Left lung (tissue), 14 donors: ENCODE results near the gene GLRX2. TPM values are rescaled to one million over a fixed set of nuclear protein-coding genes. Genes with fewer than 3 reads are reported as not detected.
A peak's percentile ranks its signal among the peaks of the same experiment; 100 is the strongest.

Experiments used
- ATAC-seq: fragments of 200-7000 bp; cut with Tn5 transposase; one replicate; pipeline ENCODE4 v1.9.1; 2020; ENCODE audit warnings: moderate library complexity
- DNase-seq, 4 donors: peaks; one replicate each; pipeline ENCODE4 v3.0.0-alpha.2; 2013 to 2020
- H3K27ac ChIP-seq, 2 donors: fragments of 200-600 bp; sonication (generic) in 1 of 2; one replicate each; pipeline versions ENCODE4 v1.5.0 to v1.8.0; 2020 to 2021
- H3K27me3 ChIP-seq, 2 donors: fragments of 200-600 bp; sonication (generic) in 1 of 2; one replicate each; pipeline versions ENCODE4 v1.5.0 to v1.8.0; 2020 to 2021
- H3K36me3 ChIP-seq, 2 donors: fragments of 200-600 bp; sonication (generic) in 1 of 2; one replicate each; pipeline versions ENCODE4 v1.5.0 to v1.8.0; 2020 to 2021
- H3K4me1 ChIP-seq, 2 donors: fragments of 200-600 bp; one replicate each; pipeline ENCODE4 v1.8.0; 2021
- H3K4me3 ChIP-seq, 2 donors: fragments of 200-600 bp; sonication (generic) in 1 of 2; one replicate each; pipeline versions ENCODE4 v1.5.0 to v1.8.0; 2020 to 2021; ENCODE audit warnings: mild to moderate bottlenecking in 1 of 2
- H3K9me3 ChIP-seq, 2 donors: fragments of 200-600 bp; sonication (generic) in 1 of 2; one replicate each; pipeline versions ENCODE4 v1.5.0 to v1.8.0; 2020 to 2021
- CTCF ChIP-seq, 2 donors: fragments of 200-600 bp; sonication (generic) in 1 of 2; IDR thresholded peaks; one replicate each; pipeline versions ENCODE4 v1.5.0 to v1.8.0; 2021; ENCODE audit warnings: antibody characterized with exemption in 2 of 2
- intact Hi-C, 2 donors: fragments of 100-400 bp; cut with DNase I; formaldehyde crosslinking; loops; one replicate each; pipeline versions ENCODE4 v1.11.2 to v1.14.2; 2022
- long read RNA-seq, 12 donors: library from polyadenylated mRNA in 2 of 12; unstranded in 2 of 12; transcript quantifications; one replicate each; pipeline ENCODE4 v2.0.0 and lab custom pipeline, GENCODE V29; 2019 to 2026
- polyA plus RNA-seq, 6 donors: library from polyadenylated mRNA; unstranded; fragments of 120-200 nt; gene quantifications; one replicate each; pipeline ENCODE4 v1.2.1, GENCODE V29; 2013; ENCODE audit not compliant: insufficient read length in 6 of 6
- total RNA-seq, 2 donors: library from RNA; stranded (reverse); fragmentation: NEBNext Ultra II Directional; extraction: Animal tissue kit (Norgen Biotek cat#: 25700); gene quantifications; one replicate each; pipeline ENCODE4 v1.2.1, GENCODE V29; 2021
- donor health status: DM: no; HTN: yes; CAD: no.
- donor health status: DM: no; HTN: no; CAD: no.

The GLRX2 gene
- total RNA-seq (10 to 100 TPM; 19.4 to 24.7 TPM), polyA plus RNA-seq (10 to 100 TPM; 11.0 to 14.3 (median 13.0) TPM)
- long read RNA-seq, donor 1, transcript GLRX2-201 (4 exons, 701 nt): major isoform, 12 of 12 reads
- long read RNA-seq, donor 1, partial matches to known transcripts: 0 of 12 reads
- long read RNA-seq, donor 1, other reads (novel, unspliced or antisense): 0 of 12 reads
- long read RNA-seq, donor 2, transcript GLRX2-201 (4 exons, 701 nt): major isoform, 10 of 10 reads
- long read RNA-seq, donor 2, partial matches to known transcripts: 0 of 10 reads
- long read RNA-seq, donor 2, other reads (novel, unspliced or antisense): 0 of 10 reads
- long read RNA-seq, donor 3, partial matches to known transcripts: 0 of 4 reads
- long read RNA-seq, donor 3, other reads (novel, unspliced or antisense): 0 of 4 reads
- long read RNA-seq, donor 4, transcript GLRX2-201 (4 exons, 701 nt): major isoform, 9 of 10 reads
- long read RNA-seq, donor 4, partial matches to known transcripts: 0 of 10 reads
- long read RNA-seq, donor 4, other reads (novel, unspliced or antisense): 1 of 10 reads
- long read RNA-seq, donor 5, transcript GLRX2-201 (4 exons, 701 nt): major isoform, 8 of 8 reads
- long read RNA-seq, donor 5, partial matches to known transcripts: 0 of 8 reads
- long read RNA-seq, donor 5, other reads (novel, unspliced or antisense): 0 of 8 reads
- long read RNA-seq, donor 6, transcript GLRX2-201 (4 exons, 701 nt): major isoform, 10 of 10 reads
- long read RNA-seq, donor 6, partial matches to known transcripts: 0 of 10 reads
- long read RNA-seq, donor 6, other reads (novel, unspliced or antisense): 0 of 10 reads
- long read RNA-seq, donor 7, partial matches to known transcripts: 0 of 4 reads
- long read RNA-seq, donor 7, other reads (novel, unspliced or antisense): 0 of 4 reads
- long read RNA-seq, donor 8, partial matches to known transcripts: 0 of 4 reads
- long read RNA-seq, donor 8, other reads (novel, unspliced or antisense): 0 of 4 reads
- long read RNA-seq, donor 9: 0 reads
- long read RNA-seq, donor 10, transcript GLRX2-201 (4 exons, 701 nt): major isoform, 18 of 22 reads
- long read RNA-seq, donor 10, partial matches to known transcripts: 0 of 22 reads
- long read RNA-seq, donor 10, other reads (novel, unspliced or antisense): 4 of 22 reads
- long read RNA-seq, donor 11, transcript GLRX2-201 (4 exons, 701 nt): major isoform, 18 of 18 reads
- long read RNA-seq, donor 11, partial matches to known transcripts: 0 of 18 reads
- long read RNA-seq, donor 11, other reads (novel, unspliced or antisense): 0 of 18 reads
- long read RNA-seq, donor 12, transcript GLRX2-201 (4 exons, 701 nt): major isoform, 8 of 8 reads
- long read RNA-seq, donor 12, partial matches to known transcripts: 0 of 8 reads
- long read RNA-seq, donor 12, other reads (novel, unspliced or antisense): 0 of 8 reads

GRCh38 chr1:193104907-193105820 lies at the start of gene GLRX2:
Gene GLRX2, minus strand, starts transcription at chr1:193105414. Its CDS starts 32 bp downstream, at chr1:193105382.
- Histone ChIP-seq H3K27ac (peak within 1 kb of the TSS; percentile 92 to 96), H3K36me3 (peaks cover 0 to 8% of the 10 kb centered on the region in 2 donors), H3K9me3 (no peaks in the 10 kb centered on the region), H3K4me1 (peaks cover 5 to 21% of the 10 kb centered on the region in 2 donors), H3K4me3 (peak within 1 kb of the TSS; percentile 91 to 97), H3K27me3 (no peaks in the 10 kb centered on the region)
- intact Hi-C loops: no loop called here
- ATAC-seq (peak; percentile 98), DNase-seq (peak; percentile 79 to 98 (median 90))
- peak in 1 of 2 donors; percentile 22 for TF ChIP-seq CTCF (IDR thresholded peaks at IDR 0.05)

GRCh38 chr1:193144999-193145398 lies 39.8 kb upstream of the GLRX2 start:
- no peak for TF ChIP-seq CTCF (IDR thresholded peaks at IDR 0.05)
- H3K27me3 ChIP-seq: no peaks in the 10 kb centered on the region
- intact Hi-C loops: no loop called here
- no peak overlapping the region for H3K4me3 ChIP-seq
- no peak overlapping the region for H3K27ac ChIP-seq
- H3K36me3 ChIP-seq: peaks cover 0 to 80% of the 10 kb centered on the region in 2 donors
- ATAC-seq: no peak
- no peaks in the 10 kb centered on the region for H3K9me3 ChIP-seq
- no peak for DNase-seq
- H3K4me1 ChIP-seq: peaks cover 0 to 5% of the 10 kb centered on the region in 2 donors

GRCh38 chr1:193144361-193144938 lies 39.2 kb upstream of the GLRX2 start:
- Histone ChIP-seq H3K36me3 (peaks cover 0 to 82% of the 10 kb centered on the region in 2 donors), H3K27ac (no peak overlapping the region), H3K27me3 (no peaks in the 10 kb centered on the region), H3K4me3 (no peak overlapping the region), H3K4me1 (peaks cover 0 to 5% of the 10 kb centered on the region in 2 donors), H3K9me3 (no peaks in the 10 kb centered on the region)
- intact Hi-C loops: no loop called here
- TF ChIP-seq CTCF (IDR thresholded peaks at IDR 0.05): no peak
- DNase-seq: no peak
- ATAC-seq: peak; percentile 73

GRCh38 chr1:193143285-193143684 lies 38.1 kb upstream of the GLRX2 start:
- peaks cover 0 to 82% of the 10 kb centered on the region in 2 donors for H3K36me3 ChIP-seq
- peak in 1 of 2 donors; percentile 25 for TF ChIP-seq CTCF (IDR thresholded peaks at IDR 0.05)
- ATAC-seq: no peak
- intact Hi-C loops: no loop called here
- peaks cover 0 to 5% of the 10 kb centered on the region in 2 donors for H3K4me1 ChIP-seq
- H3K9me3 ChIP-seq: no peaks in the 10 kb centered on the region
- H3K27me3 ChIP-seq: no peaks in the 10 kb centered on the region
- H3K4me3 ChIP-seq: no peak overlapping the region
- peak in 1 of 4 donors; percentile 26 for DNase-seq
- no peak overlapping the region for H3K27ac ChIP-seq
